Prostate gland (tissue), 2 donors: ENCODE measurements around the gene IL6R.

Source experiments
- CTCF ChIP-seq, 4 experiments: fragments of 200-600 bp in 2 of 4; fragments of 450-650 bp in 2 of 4; sonication (generic) in 2 of 4; IDR thresholded peaks; 1 replicate in 3 of 4; 2 replicates in 1 of 4; pipeline ENCODE4 v1.5.1; 2016 to 2019; ENCODE audit warnings: antibody characterized with exemption in 4 of 4, mild to moderate bottlenecking in 2 of 4, moderate library complexity in 2 of 4
- POLR2A ChIP-seq: fragments of 450-650 bp; IDR thresholded peaks from one replicate; pipeline ENCODE4 v1.6.1; 2016; ENCODE audit warnings: antibody characterized with exemption, mild to moderate bottlenecking
- POLR2AphosphoS5 ChIP-seq: sonication (generic); formaldehyde crosslinking; IDR thresholded peaks from one replicate; pipeline ENCODE4 v1.6.1; 2017; ENCODE audit warnings: antibody characterized with exemption

GRCh38 chr1:154485910-154486496 is 80.9 kb downstream of the IL6R start:
- TF ChIP-seq CTCF (IDR thresholded peaks at IDR 0.05) (no peak), POLR2A (no peak), POLR2AphosphoS5 (no peak)
